Measurements from ENCODE around the gene CABP7. TPM values are rescaled to one million over a fixed set of nuclear protein-coding genes. Genes with fewer than 3 reads are reported as not detected.

The CABP7 gene
- total and polyA plus RNA-seq, 2 experiments from 2014 or later = 0.06 to 0.24 TPM

DNA sequence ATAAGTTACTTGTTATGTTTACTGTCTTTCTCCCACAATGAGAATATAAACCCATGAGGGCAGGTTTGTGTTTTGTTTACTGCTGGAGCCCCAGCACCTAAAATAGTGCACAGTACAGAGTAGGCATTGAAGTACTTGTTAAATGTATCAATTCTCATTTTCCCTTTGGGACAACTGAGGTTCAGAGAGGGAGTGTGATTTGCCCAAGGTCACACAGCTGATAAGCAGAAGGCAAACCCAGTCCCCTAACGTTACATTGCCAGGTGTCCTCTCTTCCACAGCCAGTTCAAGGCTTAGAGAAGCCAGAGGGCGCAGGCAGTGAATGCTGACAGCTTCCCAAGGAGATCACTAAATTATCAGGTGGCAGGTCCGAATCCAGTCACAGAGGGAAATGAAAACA, 30.2 kb downstream of the CABP7 start:
- Histone ChIP-seq H3K4me1 (ENCODE audit: insufficient read depth) (no peaks in the 10 kb centered on the region), H3K27me3 (ENCODE audit: insufficient read depth) (no peaks in the 10 kb centered on the region), H3K4me2 (no peak overlapping the region), H2AFZ (no peak overlapping the region), H3K79me2 (replicated peaks; ENCODE audit: insufficient read depth) (no peaks in the 10 kb centered on the region), H3K36me3 (ENCODE audit: insufficient read depth) (no peaks in the 10 kb centered on the region), H3F3A (replicated peaks; ENCODE audit: low read depth) (no peaks in the 10 kb centered on the region), H4K20me1 (replicated peaks; ENCODE audit: insufficient read depth) (no peaks in the 10 kb centered on the region), H3K27ac (ENCODE audit: low read depth) (no peak overlapping the region), H3K9me2 (ENCODE audit: insufficient read depth) (no peaks in the 10 kb centered on the region), H3K4me3 (no peak overlapping the region)
- Mint-ChIP-seq H3K4me1 (no peaks in the 10 kb centered on the region), H3K27ac (no peak overlapping the region), H3K9me3 (no peaks in the 10 kb centered on the region; the same call in 1 of the 3 replicates), H3K36me3 (ENCODE audit: low read depth) (peaks cover 3% of the 10 kb centered on the region; the same call in 1 of the 3 replicates), H3K4me3 (no peak overlapping the region), H3K27me3 (ENCODE audit: insufficient read depth, low read depth, poor library complexity) (peaks cover 5% of the 10 kb centered on the region)
- TF ChIP-seq EZH2 (IDR thresholded peaks at IDR 0.05; ENCODE audit: low read depth, unreplicated experiment) (no peak), STAT1 (IDR thresholded peaks at IDR 0.05; ENCODE audit: unreplicated experiment) (no peak), ZNF462 (CRISPR knock-in tag; IDR thresholded peaks at IDR 0.05) (no peak), CREB1 (CRISPR knock-in tag; IDR thresholded peaks at IDR 0.05; ENCODE audit: low read depth) (no peak), POLR2AphosphoS5 (IDR thresholded peaks at IDR 0.05; ENCODE audit: low read depth) (no peak), JUNB (IDR thresholded peaks at IDR 0.05; ENCODE audit: unreplicated experiment) (no peak), ZNF114 (CRISPR knock-in tag; IDR thresholded peaks at IDR 0.05) (no peak)
- TF ChIP-seq, protein P1, sequence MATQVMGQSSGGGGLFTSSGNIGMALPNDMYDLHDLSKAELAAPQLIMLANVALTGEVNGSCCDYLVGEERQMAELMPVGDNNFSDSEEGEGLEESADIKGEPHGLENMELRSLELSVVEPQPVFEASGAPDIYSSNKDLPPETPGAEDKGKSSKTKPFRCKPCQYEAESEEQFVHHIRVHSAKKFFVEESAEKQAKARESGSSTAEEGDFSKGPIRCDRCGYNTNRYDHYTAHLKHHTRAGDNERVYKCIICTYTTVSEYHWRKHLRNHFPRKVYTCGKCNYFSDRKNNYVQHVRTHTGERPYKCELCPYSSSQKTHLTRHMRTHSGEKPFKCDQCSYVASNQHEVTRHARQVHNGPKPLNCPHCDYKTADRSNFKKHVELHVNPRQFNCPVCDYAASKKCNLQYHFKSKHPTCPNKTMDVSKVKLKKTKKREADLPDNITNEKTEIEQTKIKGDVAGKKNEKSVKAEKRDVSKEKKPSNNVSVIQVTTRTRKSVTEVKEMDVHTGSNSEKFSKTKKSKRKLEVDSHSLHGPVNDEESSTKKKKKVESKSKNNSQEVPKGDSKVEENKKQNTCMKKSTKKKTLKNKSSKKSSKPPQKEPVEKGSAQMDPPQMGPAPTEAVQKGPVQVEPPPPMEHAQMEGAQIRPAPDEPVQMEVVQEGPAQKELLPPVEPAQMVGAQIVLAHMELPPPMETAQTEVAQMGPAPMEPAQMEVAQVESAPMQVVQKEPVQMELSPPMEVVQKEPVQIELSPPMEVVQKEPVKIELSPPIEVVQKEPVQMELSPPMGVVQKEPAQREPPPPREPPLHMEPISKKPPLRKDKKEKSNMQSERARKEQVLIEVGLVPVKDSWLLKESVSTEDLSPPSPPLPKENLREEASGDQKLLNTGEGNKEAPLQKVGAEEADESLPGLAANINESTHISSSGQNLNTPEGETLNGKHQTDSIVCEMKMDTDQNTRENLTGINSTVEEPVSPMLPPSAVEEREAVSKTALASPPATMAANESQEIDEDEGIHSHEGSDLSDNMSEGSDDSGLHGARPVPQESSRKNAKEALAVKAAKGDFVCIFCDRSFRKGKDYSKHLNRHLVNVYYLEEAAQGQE (IDR thresholded peaks at IDR 0.05; ENCODE audit: unreplicated experiment) = no peak
- TF ChIP-seq, protein P2, sequence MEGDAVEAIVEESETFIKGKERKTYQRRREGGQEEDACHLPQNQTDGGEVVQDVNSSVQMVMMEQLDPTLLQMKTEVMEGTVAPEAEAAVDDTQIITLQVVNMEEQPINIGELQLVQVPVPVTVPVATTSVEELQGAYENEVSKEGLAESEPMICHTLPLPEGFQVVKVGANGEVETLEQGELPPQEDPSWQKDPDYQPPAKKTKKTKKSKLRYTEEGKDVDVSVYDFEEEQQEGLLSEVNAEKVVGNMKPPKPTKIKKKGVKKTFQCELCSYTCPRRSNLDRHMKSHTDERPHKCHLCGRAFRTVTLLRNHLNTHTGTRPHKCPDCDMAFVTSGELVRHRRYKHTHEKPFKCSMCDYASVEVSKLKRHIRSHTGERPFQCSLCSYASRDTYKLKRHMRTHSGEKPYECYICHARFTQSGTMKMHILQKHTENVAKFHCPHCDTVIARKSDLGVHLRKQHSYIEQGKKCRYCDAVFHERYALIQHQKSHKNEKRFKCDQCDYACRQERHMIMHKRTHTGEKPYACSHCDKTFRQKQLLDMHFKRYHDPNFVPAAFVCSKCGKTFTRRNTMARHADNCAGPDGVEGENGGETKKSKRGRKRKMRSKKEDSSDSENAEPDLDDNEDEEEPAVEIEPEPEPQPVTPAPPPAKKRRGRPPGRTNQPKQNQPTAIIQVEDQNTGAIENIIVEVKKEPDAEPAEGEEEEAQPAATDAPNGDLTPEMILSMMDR (conservative IDR thresholded peaks at IDR 0.05; ENCODE audit: low read depth in 2 of 2) = no peak
- TF ChIP-seq, protein P3, sequence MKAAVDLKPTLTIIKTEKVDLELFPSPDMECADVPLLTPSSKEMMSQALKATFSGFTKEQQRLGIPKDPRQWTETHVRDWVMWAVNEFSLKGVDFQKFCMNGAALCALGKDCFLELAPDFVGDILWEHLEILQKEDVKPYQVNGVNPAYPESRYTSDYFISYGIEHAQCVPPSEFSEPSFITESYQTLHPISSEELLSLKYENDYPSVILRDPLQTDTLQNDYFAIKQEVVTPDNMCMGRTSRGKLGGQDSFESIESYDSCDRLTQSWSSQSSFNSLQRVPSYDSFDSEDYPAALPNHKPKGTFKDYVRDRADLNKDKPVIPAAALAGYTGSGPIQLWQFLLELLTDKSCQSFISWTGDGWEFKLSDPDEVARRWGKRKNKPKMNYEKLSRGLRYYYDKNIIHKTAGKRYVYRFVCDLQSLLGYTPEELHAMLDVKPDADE (IDR thresholded peaks at IDR 0.05) = no peak
- ATAC-seq (no peak), DNase-seq (ENCODE audit: low spot score) (no peak)
